ENCODE data around the gene GFPT2. TPM values are rescaled to one million over a fixed set of nuclear protein-coding genes. Genes with fewer than 3 reads are reported as not detected.

GFPT2 gene
- total and polyA plus RNA-seq, 8 donors: 0.83 to 10.6 (median 4.2) TPM

DNA sequence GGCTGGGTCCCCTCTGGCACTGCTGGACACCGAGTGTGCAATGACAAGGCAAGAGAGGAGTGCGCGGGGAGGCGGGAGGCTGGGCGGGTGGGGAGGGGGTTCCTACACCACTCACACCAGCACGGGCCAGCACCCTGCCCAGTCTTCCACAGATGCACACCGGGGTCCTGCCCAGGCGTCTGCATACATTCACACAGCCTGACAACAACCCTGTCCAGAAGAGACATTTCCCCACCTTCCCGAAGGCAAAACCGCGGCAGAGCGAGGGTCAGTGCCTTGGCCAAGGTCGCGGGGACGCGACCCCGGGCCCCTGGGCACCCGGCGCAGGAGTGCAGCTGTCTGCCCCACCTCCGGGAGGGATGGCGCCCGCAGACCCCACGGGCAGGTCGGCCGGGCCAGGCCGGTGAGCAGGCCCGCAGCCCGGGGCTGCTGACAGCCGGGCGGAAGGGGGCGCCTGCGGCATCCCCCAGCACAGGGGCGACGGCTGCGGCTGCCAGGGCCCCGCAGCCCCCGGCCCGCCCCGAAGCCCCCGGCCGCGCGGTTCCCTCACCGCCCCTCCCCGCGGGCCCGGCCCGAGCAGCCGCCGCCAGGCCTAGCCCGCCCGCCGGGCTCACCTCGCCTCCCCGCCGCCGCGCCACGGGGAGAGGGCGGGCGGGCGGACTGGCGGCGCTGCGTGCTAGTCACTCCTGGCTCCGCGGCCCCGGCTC is 61.7 kb downstream of the GFPT2 start:
- intact Hi-C loops (cut with DNase I): loop anchor here in 1 of 3 donors (5.0 kb wide), 1 partner anchor 176 kb away; no protein-coding TSS in a partner anchor
- ATAC-seq: peak in 2 of 4 donors; percentile 4 to 6

DNA sequence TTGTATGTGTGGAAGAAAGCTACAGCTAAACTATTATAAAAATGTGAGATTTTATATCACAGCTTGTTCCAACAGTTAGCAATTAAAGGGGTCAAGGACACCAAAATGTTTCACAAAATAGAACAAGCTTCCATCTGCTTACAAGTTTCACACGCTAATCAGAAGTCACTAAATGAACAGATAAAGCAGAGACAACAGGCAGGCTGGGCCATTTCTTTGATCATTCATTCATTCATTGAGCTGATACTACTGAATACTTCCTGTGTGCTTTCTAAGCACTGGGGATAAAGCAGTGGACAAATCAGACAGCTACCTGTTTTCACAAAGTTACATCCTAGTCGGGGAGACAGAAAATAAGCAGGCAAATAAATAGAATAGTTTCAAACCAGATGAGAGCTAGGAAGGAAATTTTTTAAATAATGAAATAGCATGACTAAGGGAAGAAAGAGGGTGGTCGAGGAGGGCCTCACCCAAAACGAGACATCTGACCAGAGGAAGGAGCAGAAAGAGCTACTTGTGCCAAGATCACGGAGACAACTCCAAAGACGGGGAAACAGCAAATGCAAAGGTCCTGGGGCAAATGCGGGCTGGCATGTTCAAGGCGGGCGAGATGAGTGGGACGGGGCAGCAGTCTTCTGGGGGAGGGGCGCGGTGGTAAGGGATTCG is 62.4 kb downstream of the GFPT2 start:
- Histone ChIP-seq H3K4me3 (peak overlapping the region in 3 of 4 donors; percentile 72 to 100 (median 78)), H3K9me3 (no peaks in the 10 kb centered on the region), H3K27ac (peak overlapping the region; percentile 36 to 74 (median 54)), H3K36me3 (no peaks in the 10 kb centered on the region), H3K4me1 (peaks cover 23 to 39% (median 23%) of the 10 kb centered on the region in 3 donors), H3K27me3 (no peaks in the 10 kb centered on the region)
- intact Hi-C loops (cut with DNase I): loop anchor here in 1 of 3 donors (5.0 kb wide), 1 partner anchor 177 kb away; no protein-coding TSS in a partner anchor
- DNase-seq (peak in 2 of 6 donors; percentile 29 to 32), ATAC-seq (no peak), FAIRE-seq (no peak)
- WGBS, 2 donors: 6% methylated on average over 12 to 13 of the region's 13 CpGs
- TF ChIP-seq, protein P1, sequence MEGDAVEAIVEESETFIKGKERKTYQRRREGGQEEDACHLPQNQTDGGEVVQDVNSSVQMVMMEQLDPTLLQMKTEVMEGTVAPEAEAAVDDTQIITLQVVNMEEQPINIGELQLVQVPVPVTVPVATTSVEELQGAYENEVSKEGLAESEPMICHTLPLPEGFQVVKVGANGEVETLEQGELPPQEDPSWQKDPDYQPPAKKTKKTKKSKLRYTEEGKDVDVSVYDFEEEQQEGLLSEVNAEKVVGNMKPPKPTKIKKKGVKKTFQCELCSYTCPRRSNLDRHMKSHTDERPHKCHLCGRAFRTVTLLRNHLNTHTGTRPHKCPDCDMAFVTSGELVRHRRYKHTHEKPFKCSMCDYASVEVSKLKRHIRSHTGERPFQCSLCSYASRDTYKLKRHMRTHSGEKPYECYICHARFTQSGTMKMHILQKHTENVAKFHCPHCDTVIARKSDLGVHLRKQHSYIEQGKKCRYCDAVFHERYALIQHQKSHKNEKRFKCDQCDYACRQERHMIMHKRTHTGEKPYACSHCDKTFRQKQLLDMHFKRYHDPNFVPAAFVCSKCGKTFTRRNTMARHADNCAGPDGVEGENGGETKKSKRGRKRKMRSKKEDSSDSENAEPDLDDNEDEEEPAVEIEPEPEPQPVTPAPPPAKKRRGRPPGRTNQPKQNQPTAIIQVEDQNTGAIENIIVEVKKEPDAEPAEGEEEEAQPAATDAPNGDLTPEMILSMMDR (IDR thresholded peaks at IDR 0.05): no peak

More for the DNA sequence above, 61.7 kb downstream of the GFPT2 start:
- DNase-seq (peak in 4 of 6 donors; percentile 30 to 76 (median 52)), FAIRE-seq (no peak)
- TF ChIP-seq, protein P1 (IDR thresholded peaks at IDR 0.05): no peak
- peaks cover 22 to 39% (median 23%) of the 10 kb centered on the region in 3 donors for H3K4me1 ChIP-seq
- peak overlapping the region; percentile 67 to 100 (median 75) for H3K4me3 ChIP-seq
- no peaks in the 10 kb centered on the region for H3K36me3 ChIP-seq
- no peaks in the 10 kb centered on the region for H3K9me3 ChIP-seq
- H3K27me3 ChIP-seq: no peaks in the 10 kb centered on the region
- peak overlapping the region; percentile 51 to 74 (median 57) for H3K27ac ChIP-seq
- 0% methylated on average over 17 to 68 of the region's 68 CpGs for WGBS, 2 donors

DNA sequence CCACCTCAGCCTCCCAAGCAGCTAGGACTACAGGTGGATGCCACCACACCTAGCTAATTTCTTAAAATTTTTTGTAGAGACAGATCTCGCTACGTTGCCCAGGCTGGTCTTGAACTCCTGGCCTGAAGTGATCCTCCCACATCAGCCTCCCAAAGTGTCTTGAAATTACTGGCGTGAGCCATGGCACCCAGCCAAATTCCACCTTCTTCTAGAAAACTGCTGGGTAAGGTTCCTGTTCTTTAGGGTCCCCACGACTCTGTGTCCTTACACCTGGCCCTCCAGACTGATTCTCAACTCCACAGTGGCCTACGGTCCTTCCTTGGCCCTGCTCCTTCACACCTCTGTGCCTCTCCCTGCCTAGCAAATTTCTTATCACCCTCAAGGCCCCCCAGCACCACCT is 63.2 kb downstream of the GFPT2 start:
- no peak for ATAC-seq
- TF ChIP-seq, protein P1 (IDR thresholded peaks at IDR 0.05): no peak
- no peaks in the 10 kb centered on the region for H3K36me3 ChIP-seq
- intact Hi-C loops (cut with DNase I): loop anchor here in 1 of 3 donors (5.0 kb wide), 1 partner anchor 177 kb away; no protein-coding TSS in a partner anchor
- no peak for FAIRE-seq
- peaks cover 23 to 39% (median 23%) of the 10 kb centered on the region in 3 donors for H3K4me1 ChIP-seq
- WGBS, 2 donors: 32 to 42% methylated on average over 5 of the region's 5 CpGs
- H3K27ac ChIP-seq: peak overlapping the region in 3 of 4 donors; percentile 37 to 51 (median 42)
- peak in 3 of 6 donors; percentile 29 to 54 (median 47) for DNase-seq
- no peaks in the 10 kb centered on the region for H3K9me3 ChIP-seq
- H3K4me3 ChIP-seq: peak overlapping the region in 2 of 4 donors; percentile 78 to 100
- H3K27me3 ChIP-seq: no peaks in the 10 kb centered on the region

DNA sequence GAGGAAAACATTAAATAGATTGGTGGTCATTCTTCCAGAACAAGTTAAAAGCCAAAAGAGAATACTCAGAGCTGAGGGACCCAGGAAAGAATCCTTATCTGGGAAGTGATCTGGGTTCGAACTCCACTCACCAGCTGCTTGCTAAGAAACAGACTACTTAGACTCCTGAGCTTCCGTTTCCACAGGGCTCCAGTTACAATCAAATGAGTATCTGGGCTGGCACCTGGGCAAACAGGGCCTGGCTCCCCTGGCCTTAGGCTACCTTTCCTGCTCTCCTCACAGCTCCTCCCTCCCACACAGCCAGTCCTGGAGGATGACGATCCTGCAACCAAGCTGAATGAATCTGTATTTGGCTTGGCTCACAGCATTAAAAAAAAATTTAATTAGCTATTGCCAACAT is 63.7 kb downstream of the GFPT2 start:
- Histone ChIP-seq H3K4me1 (peaks cover 23 to 39% (median 23%) of the 10 kb centered on the region in 3 donors), H3K27ac (peak overlapping the region; percentile 8 to 51 (median 40)), H3K36me3 (no peaks in the 10 kb centered on the region), H3K9me3 (no peaks in the 10 kb centered on the region), H3K4me3 (peak overlapping the region in 1 of 4 donors; percentile 13), H3K27me3 (no peaks in the 10 kb centered on the region)
- intact Hi-C loops (cut with DNase I): no loop called here
- DNase-seq (peak in 5 of 6 donors; percentile 82 to 91 (median 85)), ATAC-seq (peak; percentile 59 to 74 (median 69)), FAIRE-seq (no peak)
- 9 to 25% methylated on average over 3 of the region's 3 CpGs for WGBS, 2 donors
- TF ChIP-seq, protein P1 (IDR thresholded peaks at IDR 0.05): no peak

Measured in pancreas (tissue), 10 donors.